AG09309 (cell line): ENCODE measurements around the gene MS4A3.
"Not testable (repeated sequence)": the region's sequence is repeated elsewhere in the genome, so short reads cannot be mapped to it uniquely, and the experiment has no call there.

Experiments used
- DNase-seq: peaks from one replicate; pipeline ENCODE4 v3.0.0-alpha.2; 2010; ENCODE audit warnings: low read depth
- H3K4me3 ChIP-seq: 2 replicates; pipeline ENCODE4 v1.5.1; 2011; ENCODE audit warnings: mild to moderate bottlenecking, low read depth, low read length, moderate library complexity; ENCODE audit not compliant: control insufficient read depth
- TF ChIP-seq, protein P1 (sequence below): IDR thresholded peaks from 2 replicates; pipeline ENCODE4 v1.5.1; 2011; ENCODE audit warnings: mild to moderate bottlenecking, low read depth, low read length, inconsistent platforms; ENCODE audit not compliant: insufficient read depth, control insufficient read depth; ENCODE audit errors: missing control alignments

The MS4A3 gene

DNA sequence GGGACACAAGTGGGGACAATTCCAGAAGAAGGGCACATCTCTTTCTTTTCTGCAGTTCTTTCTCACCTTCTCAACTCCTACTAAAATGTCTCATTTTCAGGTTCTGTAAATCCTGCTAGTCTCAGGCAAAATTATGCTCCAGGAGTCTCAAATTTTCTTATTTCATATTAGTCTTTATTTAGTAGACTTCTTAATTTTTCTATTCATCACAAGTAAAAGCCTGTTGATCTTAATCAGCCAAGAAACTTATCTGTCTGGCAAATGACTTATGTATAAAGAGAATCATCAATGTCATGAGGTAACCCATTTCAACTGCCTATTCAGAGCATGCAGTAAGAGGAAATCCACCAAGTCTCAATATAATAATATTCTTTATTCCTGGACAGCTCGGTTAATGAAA is 31.9 kb downstream of the MS4A3 start, which contains the start of gene MS4A2:
Gene MS4A2, plus strand, starts transcription at position 301 of the 400 bp plus-strand sequence. CDS start 102 bp downstream, outside the sequence.
- no peak for DNase-seq
- H3K4me3 ChIP-seq: no peak within 1 kb of the TSS
- TF ChIP-seq, protein P1, sequence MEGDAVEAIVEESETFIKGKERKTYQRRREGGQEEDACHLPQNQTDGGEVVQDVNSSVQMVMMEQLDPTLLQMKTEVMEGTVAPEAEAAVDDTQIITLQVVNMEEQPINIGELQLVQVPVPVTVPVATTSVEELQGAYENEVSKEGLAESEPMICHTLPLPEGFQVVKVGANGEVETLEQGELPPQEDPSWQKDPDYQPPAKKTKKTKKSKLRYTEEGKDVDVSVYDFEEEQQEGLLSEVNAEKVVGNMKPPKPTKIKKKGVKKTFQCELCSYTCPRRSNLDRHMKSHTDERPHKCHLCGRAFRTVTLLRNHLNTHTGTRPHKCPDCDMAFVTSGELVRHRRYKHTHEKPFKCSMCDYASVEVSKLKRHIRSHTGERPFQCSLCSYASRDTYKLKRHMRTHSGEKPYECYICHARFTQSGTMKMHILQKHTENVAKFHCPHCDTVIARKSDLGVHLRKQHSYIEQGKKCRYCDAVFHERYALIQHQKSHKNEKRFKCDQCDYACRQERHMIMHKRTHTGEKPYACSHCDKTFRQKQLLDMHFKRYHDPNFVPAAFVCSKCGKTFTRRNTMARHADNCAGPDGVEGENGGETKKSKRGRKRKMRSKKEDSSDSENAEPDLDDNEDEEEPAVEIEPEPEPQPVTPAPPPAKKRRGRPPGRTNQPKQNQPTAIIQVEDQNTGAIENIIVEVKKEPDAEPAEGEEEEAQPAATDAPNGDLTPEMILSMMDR: no peak

DNA sequence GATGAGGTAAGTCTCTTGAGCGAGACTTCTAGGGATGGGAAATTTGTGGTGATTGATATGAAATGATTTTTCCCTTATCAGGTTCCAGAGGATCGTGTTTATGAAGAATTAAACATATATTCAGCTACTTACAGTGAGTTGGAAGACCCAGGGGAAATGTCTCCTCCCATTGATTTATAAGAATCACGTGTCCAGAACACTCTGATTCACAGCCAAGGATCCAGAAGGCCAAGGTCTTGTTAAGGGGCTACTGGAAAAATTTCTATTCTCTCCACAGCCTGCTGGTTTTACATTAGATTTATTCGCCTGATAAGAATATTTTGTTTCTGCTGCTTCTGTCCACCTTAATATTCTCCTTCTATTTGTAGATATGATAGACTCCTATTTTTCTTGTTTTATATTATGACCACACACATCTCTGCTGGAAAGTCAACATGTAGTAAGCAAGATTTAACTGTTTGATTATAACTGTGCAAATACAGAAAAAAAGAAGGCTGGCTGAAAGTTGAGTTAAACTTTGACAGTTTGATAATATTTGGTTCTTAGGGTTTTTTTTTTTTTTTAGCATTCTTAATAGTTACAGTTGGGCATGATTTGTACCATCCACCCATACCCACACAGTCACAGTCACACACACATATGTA is 39.1 kb downstream of the MS4A3 start:
- H3K4me3 ChIP-seq: no peak overlapping the region
- TF ChIP-seq, protein P1: no peak
- DNase-seq: no peak

DNA sequence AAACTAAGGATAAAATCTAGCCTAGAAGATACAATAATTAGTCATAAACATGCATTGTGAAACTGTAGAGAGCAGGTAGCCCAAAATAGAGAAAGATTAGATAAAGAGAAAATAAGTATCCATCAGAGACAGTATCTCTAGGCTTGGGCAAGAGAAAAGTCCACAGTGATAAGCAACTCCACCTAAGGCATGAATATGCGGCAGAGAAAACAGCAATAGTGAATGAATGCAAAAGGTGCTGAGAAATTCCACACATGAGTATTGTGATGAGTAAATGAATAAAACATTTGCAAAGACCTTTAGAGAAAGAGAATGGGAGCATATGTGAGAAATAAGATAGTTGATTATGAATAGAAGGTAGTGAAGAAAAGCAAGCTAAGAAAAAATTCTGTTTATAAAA is 40.7 kb downstream of the MS4A3 start:
- no peak overlapping the region for H3K4me3 ChIP-seq
- no peak for DNase-seq
- TF ChIP-seq, protein P1: no peak

DNA sequence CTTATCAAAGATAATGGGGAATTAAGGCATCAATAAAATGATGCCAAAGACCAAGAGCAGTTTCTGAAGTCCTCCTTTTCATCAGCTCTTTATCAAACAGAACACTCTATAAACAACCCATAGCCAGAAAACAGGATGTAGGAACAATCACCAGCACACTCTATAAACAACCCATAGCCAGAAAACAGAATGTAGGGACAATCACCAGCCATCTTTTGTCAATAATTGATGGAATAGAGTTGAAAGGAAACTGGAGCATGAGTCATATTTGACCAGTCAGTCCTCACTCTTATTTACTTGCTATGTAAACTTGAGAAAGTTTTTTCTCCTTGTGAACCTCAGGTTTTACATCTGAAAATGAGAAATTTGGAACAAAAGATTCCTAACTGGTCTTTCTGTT is 42.0 kb downstream of the MS4A3 start:
- TF ChIP-seq, protein P1: no peak
- H3K4me3 ChIP-seq: no peak overlapping the region
- DNase-seq: no peak

DNA sequence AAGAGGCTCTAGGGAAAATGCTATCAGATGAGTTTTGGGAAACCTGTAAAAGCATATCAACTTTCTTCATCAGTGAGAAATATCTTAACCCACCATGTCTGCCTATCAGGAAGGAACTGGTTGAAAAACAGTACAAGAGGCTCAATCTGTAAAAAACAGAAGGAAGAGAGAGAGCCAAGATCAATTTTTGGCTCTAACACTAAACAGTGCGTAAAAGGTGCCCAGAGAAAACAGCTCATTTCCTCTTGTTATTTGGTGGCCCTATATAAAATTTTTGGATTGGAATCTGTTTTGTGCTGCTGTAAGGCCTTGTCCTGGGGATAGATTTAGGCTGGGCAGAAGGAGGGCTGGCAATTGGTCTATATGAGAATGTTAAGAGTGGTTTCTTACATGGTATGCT is 44.1 kb downstream of the MS4A3 start:
- TF ChIP-seq, protein P1: no peak
- no peak for DNase-seq
- no peak overlapping the region for H3K4me3 ChIP-seq

DNA sequence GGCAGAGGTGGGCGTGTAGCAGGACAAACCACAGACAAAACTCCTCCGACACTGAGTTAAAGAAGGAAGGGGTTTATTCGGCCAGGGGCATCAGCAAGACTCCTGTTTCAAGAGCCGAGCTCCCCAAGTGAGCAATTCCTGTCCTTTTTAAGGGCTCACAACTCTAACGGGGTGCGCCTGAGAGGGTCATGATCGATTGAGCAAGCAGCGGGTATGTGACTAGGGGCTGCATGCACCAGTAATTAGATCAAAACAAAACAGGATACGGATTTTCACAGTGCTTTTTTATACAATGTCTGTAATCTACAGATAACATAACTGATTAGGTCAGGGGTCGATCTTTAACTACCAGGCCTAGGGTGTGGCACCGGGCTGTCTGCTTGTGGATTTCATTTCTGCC is 44.9 kb downstream of the MS4A3 start:
- DNase-seq, H3K4me3 ChIP-seq: not testable (repeated sequence)

DNA sequence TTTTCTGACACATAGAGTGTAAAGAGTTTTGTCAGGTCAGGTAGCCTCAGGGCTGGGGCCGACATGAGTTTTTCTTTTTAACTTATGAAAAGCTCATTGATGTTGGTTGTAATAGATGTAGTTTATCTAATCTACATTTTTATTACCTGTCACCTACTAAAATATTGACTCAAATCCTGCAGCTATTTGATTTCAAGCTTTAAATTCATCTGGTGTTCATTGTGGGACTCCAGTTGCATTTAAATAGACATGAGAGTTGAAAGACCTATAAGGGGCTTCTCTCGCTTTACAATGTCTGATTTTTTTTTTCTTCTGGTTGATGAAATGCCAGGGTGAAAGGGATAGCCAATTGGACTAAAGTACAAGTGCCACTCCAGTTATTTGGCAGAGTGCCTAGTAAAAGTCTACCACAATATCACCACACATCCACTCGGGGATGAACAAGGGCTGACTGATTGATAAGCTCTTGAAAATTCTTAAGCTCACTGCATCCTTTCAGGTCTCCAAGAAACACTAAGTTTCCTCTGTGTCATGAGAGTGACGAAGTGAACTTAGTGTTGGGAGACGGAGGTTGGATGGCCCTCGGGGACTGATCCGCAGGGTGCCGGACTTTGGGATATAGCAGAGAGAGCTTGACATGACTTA is 48.1 kb downstream of the MS4A3 start:
- not testable (repeated sequence) for DNase-seq, H3K4me3 ChIP-seq

DNA sequence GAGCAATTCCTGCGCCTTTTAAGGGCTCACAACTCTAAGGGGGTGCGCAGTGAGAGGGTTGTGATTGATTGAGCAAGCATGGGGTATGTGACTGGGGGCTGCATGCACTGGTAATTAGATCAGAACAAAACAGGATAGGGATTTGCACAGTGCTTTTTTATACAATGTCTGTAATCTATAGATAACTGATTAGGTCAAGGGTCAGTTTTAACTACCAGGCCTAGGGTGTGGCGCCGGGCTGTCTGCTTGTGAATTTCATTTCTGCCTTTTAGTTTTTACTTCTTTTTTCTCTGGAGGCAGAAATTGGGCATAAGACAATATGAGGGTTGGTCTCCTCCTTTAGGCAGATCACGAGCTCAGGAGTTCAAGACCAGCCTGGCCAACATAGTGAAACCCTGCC is 52.2 kb downstream of the MS4A3 start:
- H3K4me3 ChIP-seq, DNase-seq: not testable (repeated sequence)
